Ectodermal cell (in vitro differentiated cells): Measurements from ENCODE around the gene TAC4. TPM values are rescaled to one million over a fixed set of nuclear protein-coding genes. Genes with fewer than 3 reads are reported as not detected.

Experiments used
- H3K27ac ChIP-seq: 2 replicates; pipeline ENCODE4 v1.7.0; 2013; ENCODE audit warnings: mild to moderate bottlenecking, low read depth, low read length; ENCODE audit not compliant: insufficient read depth, poor library complexity, severe bottlenecking
- H3K27me3 ChIP-seq: 2 replicates; pipeline ENCODE4 v1.7.0; 2013; ENCODE audit warnings: mild to moderate bottlenecking, low read length; ENCODE audit not compliant: insufficient read depth, control insufficient read depth, poor library complexity, severe bottlenecking
- H3K36me3 ChIP-seq: one replicate; pipeline ENCODE4 v1.7.0; 2013; ENCODE audit warnings: low read length; ENCODE audit not compliant: control insufficient read depth, insufficient read depth
- H3K4me1 ChIP-seq: one replicate; pipeline ENCODE4 v1.7.0; 2013; ENCODE audit warnings: low read length; ENCODE audit not compliant: control insufficient read depth, insufficient read depth
- H3K4me3 ChIP-seq: 2 replicates; pipeline ENCODE4 v1.7.0; 2013; ENCODE audit warnings: low read depth, low read length, control low read depth; ENCODE audit not compliant: insufficient read depth
- H3K9me3 ChIP-seq: 2 replicates; pipeline ENCODE4 v1.7.0; 2013; ENCODE audit warnings: mild to moderate bottlenecking, low read length, moderate library complexity; ENCODE audit not compliant: control insufficient read depth
- WGBS, 2 experiments: methylation state at CpG; one replicate each; pipeline ENCODE4 v1.1.7; 2013; ENCODE audit warnings: missing lambda C conversion rate in 2 of 2; 5-methylcytosine and 5-hydroxymethylcytosine counted together
- polyA plus RNA-seq, 4 experiments: library from polyadenylated mRNA; stranded (reverse); fragments of 50-300 nt; gene quantifications; one replicate each; pipeline ENCODE4 v1.2.3, GENCODE V29; 2013

TAC4 gene
- not detected for polyA plus RNA-seq (2013, experiment 1 of 4)
- not detected for polyA plus RNA-seq (2013, experiment 2 of 4)
- polyA plus RNA-seq (2013, experiment 3 of 4), result not detected
- not detected for polyA plus RNA-seq (2013, experiment 4 of 4)

GRCh38 chr17:49848019-49848473, at the start of gene TAC4:
Gene TAC4 (minus strand): TSS chr17:49848069. CDS start chr17:49848017, 52 bp downstream.
- Histone ChIP-seq H3K27ac (no peak within 1 kb of the TSS), H3K4me3 (no peak within 1 kb of the TSS), H3K9me3 (no peaks in the 10 kb centered on the region), H3K4me1 (peaks cover 16% of the 10 kb centered on the region), H3K36me3 (no peaks in the 10 kb centered on the region), H3K27me3 (peaks cover 37% of the 10 kb centered on the region)

- Histone ChIP-seq H3K36me3 (no peaks in the 10 kb centered on the region), H3K27ac (no peak overlapping the region), H3K9me3 (no peaks in the 10 kb centered on the region), H3K27me3 (peaks cover 12% of the 10 kb centered on the region), H3K4me1 (peaks cover 20% of the 10 kb centered on the region), H3K4me3 (no peak overlapping the region)
- 81 to 84% methylated on average over 5 of the region's 5 CpGs for whole genome bisulfite sequencing, 2 experiments
Measured at GRCh38 chr17:49896860-49897259, 49.0 kb upstream of the TAC4 start.

GRCh38 chr17:49896222-49896621, 48.4 kb upstream of the TAC4 start:
- Histone ChIP-seq H3K27ac (no peak overlapping the region), H3K36me3 (no peaks in the 10 kb centered on the region), H3K4me3 (no peak overlapping the region), H3K4me1 (peaks cover 20% of the 10 kb centered on the region), H3K9me3 (no peaks in the 10 kb centered on the region), H3K27me3 (peaks cover 6% of the 10 kb centered on the region)
- WGBS, 2 experiments, result 91 to 97% methylated on average over 1 of the region's 1 CpG

- Histone ChIP-seq H3K27me3 (peaks cover 2% of the 10 kb centered on the region), H3K9me3 (no peaks in the 10 kb centered on the region), H3K27ac (no peak overlapping the region), H3K36me3 (no peaks in the 10 kb centered on the region), H3K4me1 (peaks cover 20% of the 10 kb centered on the region), H3K4me3 (no peak overlapping the region)
- WGBS, 2 experiments, result 80 to 85% methylated on average over 2 of the region's 2 CpGs
Measured at GRCh38 chr17:49895812-49896211, 47.9 kb upstream of the TAC4 start.

GRCh38 chr17:49894761-49895160, 46.9 kb upstream of the TAC4 start:
- 86 to 88% methylated on average over 10 of the region's 10 CpGs for WGBS, 2 experiments
- Histone ChIP-seq H3K27me3 (no peaks in the 10 kb centered on the region), H3K4me1 (peaks cover 18% of the 10 kb centered on the region), H3K4me3 (no peak overlapping the region), H3K36me3 (no peaks in the 10 kb centered on the region), H3K9me3 (no peaks in the 10 kb centered on the region), H3K27ac (no peak overlapping the region)

GRCh38 chr17:49891694-49892389, 44.0 kb upstream of the TAC4 start:
- Histone ChIP-seq H3K27me3 (no peaks in the 10 kb centered on the region), H3K4me3 (no peak overlapping the region), H3K36me3 (no peaks in the 10 kb centered on the region), H3K27ac (no peak overlapping the region), H3K9me3 (no peaks in the 10 kb centered on the region), H3K4me1 (no peaks in the 10 kb centered on the region)
- WGBS, 2 experiments, result 92 to 96% methylated on average over 4 of the region's 10 CpGs

GRCh38 chr17:49891271-49891670, 43.4 kb upstream of the TAC4 start:
- H3K27me3 ChIP-seq, result no peaks in the 10 kb centered on the region
- no peaks in the 10 kb centered on the region for H3K4me1 ChIP-seq
- no peaks in the 10 kb centered on the region for H3K9me3 ChIP-seq
- no peaks in the 10 kb centered on the region for H3K36me3 ChIP-seq
- WGBS, 2 experiments, result 89 to 90% methylated on average over 5 of the region's 5 CpGs
- H3K4me3 ChIP-seq, result no peak overlapping the region
- H3K27ac ChIP-seq, result no peak overlapping the region

GRCh38 chr17:49890852-49891251, 43.0 kb upstream of the TAC4 start:
- 90% methylated on average over 23 of the region's 23 CpGs for WGBS, 2 experiments
- no peaks in the 10 kb centered on the region for H3K27me3 ChIP-seq

GRCh38 chr17:49890077-49890821, 42.4 kb upstream of the TAC4 start:
- H3K4me3 ChIP-seq, result no peak overlapping the region
- 71 to 77% methylated on average over 33 of the region's 33 CpGs for WGBS, 2 experiments
- H3K9me3 ChIP-seq, result no peaks in the 10 kb centered on the region
- no peak overlapping the region for H3K27ac ChIP-seq
- H3K4me1 ChIP-seq, result no peaks in the 10 kb centered on the region
- H3K27me3 ChIP-seq, result no peaks in the 10 kb centered on the region
- H3K36me3 ChIP-seq, result no peaks in the 10 kb centered on the region

More at GRCh38 chr17:49890852-49891251, 43.0 kb upstream of the TAC4 start:
- Histone ChIP-seq H3K4me1 (no peaks in the 10 kb centered on the region), H3K36me3 (no peaks in the 10 kb centered on the region), H3K4me3 (no peak overlapping the region), H3K9me3 (no peaks in the 10 kb centered on the region), H3K27ac (no peak overlapping the region)

GRCh38 chr17:49889500-49889899, 41.6 kb upstream of the TAC4 start:
- Histone ChIP-seq H3K27ac (no peak overlapping the region), H3K4me1 (no peaks in the 10 kb centered on the region), H3K9me3 (no peaks in the 10 kb centered on the region), H3K36me3 (no peaks in the 10 kb centered on the region), H3K4me3 (no peak overlapping the region), H3K27me3 (no peaks in the 10 kb centered on the region)
- WGBS, 2 experiments, result 88 to 96% methylated on average over 12 of the region's 12 CpGs
